Type B pancreatic cell (in vitro differentiated cells): ENCODE data around the gene ARMC2. TPM values are rescaled to one million over a fixed set of nuclear protein-coding genes. Genes with fewer than 3 reads are reported as not detected.

Experiments used
- DNase-seq: peaks from one replicate; pipeline ENCODE4 v3.0.0; 2021; ENCODE audit warnings: mixed read lengths; ENCODE audit not compliant: unreplicated experiment; ENCODE audit errors: extremely low spot score
- H3K27ac Mint-ChIP-seq: 2 replicates; pipeline ENCODE4 v1.8.0; 2021; ENCODE audit warnings: mild to moderate bottlenecking, mixed read lengths
- H3K27me3 Mint-ChIP-seq: 2 replicates; pipeline ENCODE4 v1.8.0; 2021; ENCODE audit warnings: mixed read lengths
- H3K36me3 Mint-ChIP-seq: 2 replicates; pipeline ENCODE4 v1.8.0; 2021; ENCODE audit warnings: mixed read lengths
- H3K4me1 Mint-ChIP-seq: one replicate; pipeline ENCODE4 v1.8.0; 2021; ENCODE audit warnings: mixed read lengths; ENCODE audit not compliant: unreplicated experiment
- H3K4me3 Mint-ChIP-seq: 2 replicates; pipeline ENCODE4 v1.8.0; 2021; ENCODE audit warnings: mild to moderate bottlenecking, mixed read lengths
- H3K9me3 Mint-ChIP-seq: 2 replicates; pipeline ENCODE4 v1.8.0; 2021; ENCODE audit warnings: mixed read lengths
- total RNA-seq: library from RNA; stranded (reverse); gene quantifications from 2 replicates; pipeline ENCODE4 v1.2.1, GENCODE V29; 2021; ENCODE audit warnings: low replicate concordance
- TF ChIP-seq, protein P1 (sequence below): fragments of 200-600 bp; sonication (generic); conservative IDR thresholded peaks from 2 replicates; pipeline ENCODE4 v1.5.0; 2021; ENCODE audit warnings: antibody characterized with exemption, mild to moderate bottlenecking

ARMC2 gene
- total RNA-seq, 1 donor from 2014 or later, result 15.5 TPM

DNA sequence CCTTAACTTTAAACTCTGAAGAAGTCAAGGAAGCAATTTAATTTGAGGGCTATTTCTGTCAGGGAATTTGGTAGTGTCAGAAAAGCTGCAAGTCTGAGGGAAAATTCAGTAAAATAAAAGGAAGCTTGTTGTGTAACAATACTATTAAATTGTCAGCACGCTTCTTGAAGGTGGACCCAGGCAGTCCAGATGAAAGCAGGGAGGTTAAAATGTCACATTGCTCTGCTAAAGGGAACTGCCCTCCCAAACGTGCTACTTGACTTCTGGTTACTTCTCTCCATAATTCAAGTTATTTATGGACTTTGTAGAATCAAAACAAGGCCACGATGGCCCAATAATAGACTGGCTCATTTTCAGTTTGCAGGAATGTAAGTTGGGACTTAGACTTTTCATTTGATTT is 28.2 kb upstream of the ARMC2 start:
- TF ChIP-seq, protein P1, sequence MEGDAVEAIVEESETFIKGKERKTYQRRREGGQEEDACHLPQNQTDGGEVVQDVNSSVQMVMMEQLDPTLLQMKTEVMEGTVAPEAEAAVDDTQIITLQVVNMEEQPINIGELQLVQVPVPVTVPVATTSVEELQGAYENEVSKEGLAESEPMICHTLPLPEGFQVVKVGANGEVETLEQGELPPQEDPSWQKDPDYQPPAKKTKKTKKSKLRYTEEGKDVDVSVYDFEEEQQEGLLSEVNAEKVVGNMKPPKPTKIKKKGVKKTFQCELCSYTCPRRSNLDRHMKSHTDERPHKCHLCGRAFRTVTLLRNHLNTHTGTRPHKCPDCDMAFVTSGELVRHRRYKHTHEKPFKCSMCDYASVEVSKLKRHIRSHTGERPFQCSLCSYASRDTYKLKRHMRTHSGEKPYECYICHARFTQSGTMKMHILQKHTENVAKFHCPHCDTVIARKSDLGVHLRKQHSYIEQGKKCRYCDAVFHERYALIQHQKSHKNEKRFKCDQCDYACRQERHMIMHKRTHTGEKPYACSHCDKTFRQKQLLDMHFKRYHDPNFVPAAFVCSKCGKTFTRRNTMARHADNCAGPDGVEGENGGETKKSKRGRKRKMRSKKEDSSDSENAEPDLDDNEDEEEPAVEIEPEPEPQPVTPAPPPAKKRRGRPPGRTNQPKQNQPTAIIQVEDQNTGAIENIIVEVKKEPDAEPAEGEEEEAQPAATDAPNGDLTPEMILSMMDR, result no peak
- H3K27me3 Mint-ChIP-seq, result no peaks in the 10 kb centered on the region
- no peaks in the 10 kb centered on the region for H3K9me3 Mint-ChIP-seq
- no peaks in the 10 kb centered on the region for H3K36me3 Mint-ChIP-seq
- no peak overlapping the region for H3K4me3 Mint-ChIP-seq
- no peak for DNase-seq
- H3K4me1 Mint-ChIP-seq, result no peaks in the 10 kb centered on the region
- H3K27ac Mint-ChIP-seq, result no peak overlapping the region

DNA sequence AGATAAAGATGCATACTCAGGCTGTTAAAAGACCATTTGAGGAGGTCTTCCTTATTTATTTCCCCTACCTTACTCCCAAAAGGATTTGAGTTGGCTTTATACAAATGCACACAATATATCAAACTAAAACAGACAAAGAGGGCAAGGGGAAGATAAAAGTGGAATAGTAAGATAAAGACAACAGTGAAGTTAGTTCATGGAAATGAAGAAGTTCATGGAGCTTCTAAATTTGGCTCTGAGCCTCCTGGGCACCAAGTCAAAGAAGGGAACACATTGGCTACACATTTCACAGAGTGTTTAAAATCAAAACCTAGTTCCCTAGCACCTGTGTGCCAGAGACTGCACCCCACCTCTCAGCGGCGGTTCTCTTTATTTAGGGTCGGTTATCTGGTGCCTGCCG is 25.8 kb upstream of the ARMC2 start:
- no peak for DNase-seq
- H3K36me3 Mint-ChIP-seq, result no peaks in the 10 kb centered on the region
- TF ChIP-seq, protein P1, result no peak
- H3K27ac Mint-ChIP-seq, result no peak overlapping the region
- no peak overlapping the region for H3K4me3 Mint-ChIP-seq
- no peaks in the 10 kb centered on the region for H3K27me3 Mint-ChIP-seq
- H3K4me1 Mint-ChIP-seq, result no peaks in the 10 kb centered on the region
- no peaks in the 10 kb centered on the region for H3K9me3 Mint-ChIP-seq

DNA sequence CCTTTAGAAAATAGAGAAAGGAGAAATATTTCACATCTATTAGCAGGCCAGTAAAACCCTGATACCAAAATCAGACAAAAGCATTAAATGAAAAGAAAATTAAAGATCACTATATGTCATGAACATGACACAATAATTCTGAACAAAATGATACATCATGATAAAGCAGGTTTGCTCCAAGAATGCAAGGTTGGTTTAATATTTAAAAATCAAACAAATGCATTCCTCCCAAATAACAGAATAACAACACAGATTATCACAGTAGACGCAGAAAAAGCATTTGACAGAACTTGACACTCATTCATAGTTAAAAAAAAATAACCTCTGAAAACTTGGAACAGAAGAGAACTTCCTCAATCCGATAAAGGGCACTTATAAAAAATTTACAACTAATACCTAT is 22.9 kb upstream of the ARMC2 start:
- Mint-ChIP-seq H3K27me3 (no peaks in the 10 kb centered on the region), H3K4me1 (no peaks in the 10 kb centered on the region), H3K4me3 (no peak overlapping the region), H3K9me3 (no peaks in the 10 kb centered on the region), H3K36me3 (no peaks in the 10 kb centered on the region), H3K27ac (no peak overlapping the region)
- no peak for DNase-seq
- TF ChIP-seq, protein P1, result no peak

DNA sequence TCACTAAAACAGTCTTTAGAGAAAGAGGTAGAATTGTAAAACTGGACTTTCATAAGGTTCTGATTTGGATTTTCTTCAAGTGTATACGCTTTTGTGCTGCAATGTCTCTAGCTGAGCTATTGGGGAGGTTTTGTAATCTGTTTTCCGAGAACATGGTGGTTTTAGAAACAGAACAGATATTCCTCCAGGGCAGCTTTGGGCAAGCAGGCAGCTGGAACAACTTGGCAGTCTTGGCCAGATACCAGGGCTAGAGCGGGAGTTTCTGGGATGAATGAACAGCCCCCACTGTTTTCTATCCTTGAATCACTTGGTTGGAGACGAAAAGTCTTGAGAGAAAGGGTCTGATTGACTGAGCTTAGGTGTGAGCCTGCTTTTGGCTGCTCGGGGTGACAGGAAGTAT is 17.1 kb upstream of the ARMC2 start:
- no peak for DNase-seq
- Mint-ChIP-seq H3K4me3 (no peak overlapping the region), H3K9me3 (no peaks in the 10 kb centered on the region), H3K4me1 (no peaks in the 10 kb centered on the region), H3K36me3 (no peaks in the 10 kb centered on the region), H3K27ac (no peak overlapping the region), H3K27me3 (peaks cover 3% of the 10 kb centered on the region)
- TF ChIP-seq, protein P1, result no peak

DNA sequence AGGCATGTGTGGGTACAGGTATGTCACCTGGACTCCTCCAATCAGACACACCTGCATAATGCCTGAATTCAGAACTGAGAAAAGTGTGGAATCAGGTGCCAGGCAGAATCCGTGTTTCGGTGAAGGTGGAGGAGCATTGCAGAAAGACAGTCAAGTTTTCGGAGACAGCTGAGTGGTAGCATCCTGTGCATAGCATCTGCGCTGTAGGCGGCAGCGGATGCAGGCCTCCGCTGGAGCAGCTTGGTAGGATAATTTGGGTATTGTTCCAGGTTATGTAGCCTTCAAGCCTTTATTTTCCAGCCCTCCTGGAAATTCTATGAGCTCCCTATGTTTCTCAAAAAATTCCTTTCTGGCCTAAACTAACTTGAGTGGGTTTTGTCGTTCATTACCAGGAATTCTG is 15.5 kb upstream of the ARMC2 start:
- H3K27me3 Mint-ChIP-seq, result peaks cover 4% of the 10 kb centered on the region
- DNase-seq, result no peak
- peaks cover under 1% of the 10 kb centered on the region for H3K4me1 Mint-ChIP-seq
- no peak overlapping the region for H3K4me3 Mint-ChIP-seq
- H3K27ac Mint-ChIP-seq, result no peak overlapping the region
- H3K9me3 Mint-ChIP-seq, result no peaks in the 10 kb centered on the region
- TF ChIP-seq, protein P1, result no peak
- no peaks in the 10 kb centered on the region for H3K36me3 Mint-ChIP-seq

DNA sequence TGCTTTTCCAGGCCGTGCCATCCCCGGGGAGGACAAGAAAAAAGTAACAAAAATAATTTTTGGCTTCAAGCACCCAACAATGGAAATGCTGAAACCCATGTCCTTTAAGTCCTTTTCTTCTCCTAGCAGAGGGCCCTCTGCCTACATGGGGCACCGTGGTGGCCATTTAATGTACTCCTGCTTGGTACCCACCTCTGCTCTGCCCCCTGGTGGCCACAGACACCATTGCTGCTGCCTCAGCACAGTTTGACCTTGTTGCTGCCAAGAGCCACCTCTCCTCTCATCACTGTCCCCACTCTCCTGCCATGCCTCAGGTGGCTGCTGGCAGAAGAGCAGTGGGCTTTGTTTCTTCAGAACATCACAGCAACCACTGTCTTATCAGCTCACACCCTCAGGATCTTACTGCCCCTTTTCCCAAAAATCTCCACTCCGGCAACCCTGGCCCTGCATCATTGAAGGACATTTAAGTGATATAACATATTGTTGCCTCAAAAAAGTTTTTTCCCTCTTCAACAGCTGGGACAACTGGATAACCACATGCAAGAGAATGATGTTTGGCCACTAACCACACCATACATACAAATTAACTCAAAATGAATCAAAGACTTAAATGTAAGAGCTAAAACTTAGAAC is 12.9 kb upstream of the ARMC2 start:
- H3K27me3 Mint-ChIP-seq, result peaks cover 17% of the 10 kb centered on the region
- no peak overlapping the region for H3K4me3 Mint-ChIP-seq
- H3K4me1 Mint-ChIP-seq, result peaks cover 15% of the 10 kb centered on the region
- H3K36me3 Mint-ChIP-seq, result no peaks in the 10 kb centered on the region
- no peak overlapping the region for H3K27ac Mint-ChIP-seq
- peak; percentile 81 for DNase-seq
- no peaks in the 10 kb centered on the region for H3K9me3 Mint-ChIP-seq
- TF ChIP-seq, protein P1, result peak; percentile 97
